ENCODE data around the gene DUOXA2.

Gene DUOXA2

GRCh38 chr15:45157974-45158373, 43.8 kb downstream of the DUOXA2 start:
- no peak for ATAC-seq
- TF ChIP-seq PATZ1 (CRISPR knock-in tag; IDR thresholded peaks at IDR 0.05; ENCODE audit: borderline replicate concordance) = no peak
- no peak for TF ChIP-seq ZNF8 (CRISPR knock-in tag; IDR thresholded peaks at IDR 0.05)
- no peak for TF ChIP-seq CSRNP3 (CRISPR knock-in tag; IDR thresholded peaks at IDR 0.05)
- no peak for TF ChIP-seq CSDC2 (CRISPR knock-in tag; IDR thresholded peaks at IDR 0.05)
- no peak for TF ChIP-seq GLIS3 (CRISPR knock-in tag; IDR thresholded peaks at IDR 0.05)

- TF ChIP-seq ZNF8 (CRISPR knock-in tag; IDR thresholded peaks at IDR 0.05) (no peak), RARB (CRISPR knock-in tag; IDR thresholded peaks at IDR 0.05) (no peak), SNAI2 (CRISPR knock-in tag; IDR thresholded peaks at IDR 0.05) (no peak), ZNF70 (CRISPR knock-in tag; IDR thresholded peaks at IDR 0.05) (no peak), OSR1 (CRISPR knock-in tag; IDR thresholded peaks at IDR 0.05) (no peak), ISL1 (CRISPR knock-in tag; IDR thresholded peaks at IDR 0.05) (no peak), CREB5 (CRISPR knock-in tag; IDR thresholded peaks at IDR 0.05; ENCODE audit: low read depth) (no peak), ZFP3 (CRISPR knock-in tag; IDR thresholded peaks at IDR 0.05) (no peak), ZFP30 (CRISPR knock-in tag; IDR thresholded peaks at IDR 0.05) (no peak), PATZ1 (CRISPR knock-in tag; IDR thresholded peaks at IDR 0.05; ENCODE audit: borderline replicate concordance) (no peak), POU6F1 (CRISPR knock-in tag; IDR thresholded peaks at IDR 0.05; ENCODE audit: borderline replicate concordance, low read depth) (no peak), TSHZ2 (CRISPR knock-in tag; IDR thresholded peaks at IDR 0.05) (no peak), TCF4 (CRISPR knock-in tag; IDR thresholded peaks at IDR 0.05; ENCODE audit: borderline replicate concordance) (no peak), BACH2 (CRISPR knock-in tag; IDR thresholded peaks at IDR 0.05; ENCODE audit: borderline replicate concordance) (no peak), CSRNP3 (CRISPR knock-in tag; IDR thresholded peaks at IDR 0.05) (no peak)
- no peak for ATAC-seq
These were observed 47.5 kb downstream of the DUOXA2 start for GRCh38 chr15:45161666-45162065.

All from SK-N-SH treated with all-trans-retinoic acid at 6 μM for 48 hours (cell line).